Measurements from ENCODE around the gene FTL. TPM values are rescaled to one million over a fixed set of nuclear protein-coding genes. Genes with fewer than 3 reads are reported as not detected.

Gene FTL
- polyA plus RNA-seq, 2 of the 4 experiments (the other 2 are of a cell fraction), result 4,743 to 13,930 TPM

DNA sequence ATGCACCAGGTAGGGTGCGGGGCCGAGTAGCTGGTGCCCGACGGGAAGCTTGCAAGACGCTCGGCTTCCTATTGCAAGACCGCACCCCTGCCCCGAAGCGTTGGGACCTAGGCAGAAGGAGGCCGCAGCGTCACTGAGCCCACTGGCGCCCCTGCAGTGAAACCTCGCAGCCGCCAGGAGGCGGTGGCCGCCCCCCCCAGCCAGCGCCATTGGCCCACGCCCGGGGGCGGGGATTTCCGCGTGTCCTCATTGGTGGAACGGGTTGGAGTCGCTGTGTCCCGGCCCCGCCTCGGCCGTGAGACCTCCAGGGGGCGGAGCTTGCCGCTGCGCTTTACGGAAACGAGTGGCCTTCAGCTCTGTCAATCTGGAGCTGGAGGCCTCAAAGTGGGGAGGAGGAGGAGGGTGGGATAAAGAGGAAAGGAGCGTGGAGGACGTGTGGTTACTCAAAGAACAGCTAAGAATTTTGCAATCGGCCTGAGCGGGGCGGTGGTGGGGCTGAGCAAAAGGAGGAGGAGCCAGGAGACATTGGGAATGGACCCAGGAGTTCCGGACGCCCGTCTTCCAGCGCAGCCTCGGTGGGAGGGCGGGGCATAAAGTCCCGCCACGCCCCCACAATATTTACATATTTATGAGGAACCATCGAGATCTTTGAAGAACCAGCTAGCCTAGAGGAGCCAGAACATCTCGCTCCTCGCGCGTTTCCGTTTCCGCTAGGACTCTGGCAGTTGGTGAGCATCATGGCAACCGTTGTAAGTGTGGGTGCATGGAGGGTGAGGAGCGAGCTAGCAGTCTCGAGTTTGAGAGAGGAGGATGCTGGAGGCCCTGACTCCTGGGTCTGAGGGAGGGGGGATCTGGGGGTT lies 28.3 kb downstream of the FTL start, which contains the start of the genes GYS1 and RUVBL2 (continued):
- TF ChIP-seq, protein P1, sequence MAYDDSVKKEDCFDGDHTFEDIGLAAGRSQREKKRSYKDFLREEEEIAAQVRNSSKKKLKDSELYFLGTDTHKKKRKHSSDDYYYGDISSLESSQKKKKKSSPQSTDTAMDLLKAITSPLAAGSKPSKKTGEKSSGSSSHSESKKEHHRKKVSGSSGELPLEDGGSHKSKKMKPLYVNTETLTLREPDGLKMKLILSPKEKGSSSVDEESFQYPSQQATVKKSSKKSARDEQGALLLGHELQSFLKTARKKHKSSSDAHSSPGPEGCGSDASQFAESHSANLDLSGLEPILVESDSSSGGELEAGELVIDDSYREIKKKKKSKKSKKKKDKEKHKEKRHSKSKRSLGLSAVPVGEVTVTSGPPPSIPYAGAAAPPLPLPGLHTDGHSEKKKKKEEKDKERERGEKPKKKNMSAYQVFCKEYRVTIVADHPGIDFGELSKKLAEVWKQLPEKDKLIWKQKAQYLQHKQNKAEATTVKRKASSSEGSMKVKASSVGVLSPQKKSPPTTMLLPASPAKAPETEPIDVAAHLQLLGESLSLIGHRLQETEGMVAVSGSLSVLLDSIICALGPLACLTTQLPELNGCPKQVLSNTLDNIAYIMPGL (CRISPR knock-in tag; IDR thresholded peaks at IDR 0.05; ENCODE audit: borderline replicate concordance), result no peak
- peak in 1 of 2 experiments; percentile 49; a peak in 3 of 5 replicates for TF ChIP-seq JUN (IDR thresholded peaks at IDR 0.05)
- TF ChIP-seq, protein P2, sequence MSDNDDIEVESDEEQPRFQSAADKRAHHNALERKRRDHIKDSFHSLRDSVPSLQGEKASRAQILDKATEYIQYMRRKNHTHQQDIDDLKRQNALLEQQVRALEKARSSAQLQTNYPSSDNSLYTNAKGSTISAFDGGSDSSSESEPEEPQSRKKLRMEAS (IDR thresholded peaks at IDR 0.05), result peak; percentile 83
- TF ChIP-seq CHD2 (IDR thresholded peaks at IDR 0.05; ENCODE audit: low read length, partially characterized antibody), result peak; percentile 71
- no peak for TF ChIP-seq MAFK (IDR thresholded peaks at IDR 0.05; ENCODE audit: partially characterized antibody)
- TF ChIP-seq NFE2L2 (conservative IDR thresholded peaks at IDR 0.05; ENCODE audit: low read length), result no peak
- TF ChIP-seq, protein P3, sequence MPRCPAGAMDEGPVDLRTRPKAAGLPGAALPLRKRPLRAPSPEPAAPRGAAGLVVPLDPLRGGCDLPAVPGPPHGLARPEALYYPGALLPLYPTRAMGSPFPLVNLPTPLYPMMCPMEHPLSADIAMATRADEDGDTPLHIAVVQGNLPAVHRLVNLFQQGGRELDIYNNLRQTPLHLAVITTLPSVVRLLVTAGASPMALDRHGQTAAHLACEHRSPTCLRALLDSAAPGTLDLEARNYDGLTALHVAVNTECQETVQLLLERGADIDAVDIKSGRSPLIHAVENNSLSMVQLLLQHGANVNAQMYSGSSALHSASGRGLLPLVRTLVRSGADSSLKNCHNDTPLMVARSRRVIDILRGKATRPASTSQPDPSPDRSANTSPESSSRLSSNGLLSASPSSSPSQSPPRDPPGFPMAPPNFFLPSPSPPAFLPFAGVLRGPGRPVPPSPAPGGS (IDR thresholded peaks at IDR 0.05), result peak; percentile 56; the same call in 2 of the 3 replicates
- no peak for TF ChIP-seq NPAS2 (CRISPR knock-in tag; IDR thresholded peaks at IDR 0.05; ENCODE audit: borderline replicate concordance)
- TF ChIP-seq EHF (CRISPR knock-in tag; IDR thresholded peaks at IDR 0.05), result no peak
- TF ChIP-seq, protein P4, sequence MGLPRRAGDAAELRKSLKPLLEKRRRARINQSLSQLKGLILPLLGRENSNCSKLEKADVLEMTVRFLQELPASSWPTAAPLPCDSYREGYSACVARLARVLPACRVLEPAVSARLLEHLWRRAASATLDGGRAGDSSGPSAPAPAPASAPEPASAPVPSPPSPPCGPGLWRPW (IDR thresholded peaks at IDR 0.05), result no peak
- no peak for TF ChIP-seq HOXA7 (CRISPR knock-in tag; IDR thresholded peaks at IDR 0.05)
- TF ChIP-seq MAZ (IDR thresholded peaks at IDR 0.05; ENCODE audit: borderline replicate concordance, low read depth, low read length), result no peak
- TF ChIP-seq ESRRA (IDR thresholded peaks at IDR 0.05; ENCODE audit: borderline replicate concordance, low read length), result no peak
- TF ChIP-seq ZC3H11A (IDR thresholded peaks at IDR 0.05), result no peak
- 0 out of 2 replicates have a peak, but pooled peaks have one; percentile 21 for TF ChIP-seq MYC (IDR thresholded peaks at IDR 0.05; ENCODE audit: borderline replicate concordance, low read length)
- no peak for TF ChIP-seq CBX8 (IDR thresholded peaks at IDR 0.05)
- no peak for TF ChIP-seq TP53 (CRISPR knock-in tag; IDR thresholded peaks at IDR 0.05)
- peak; percentile 65; the same call in 2 of the 3 replicates for TF ChIP-seq SMC3 (IDR thresholded peaks at IDR 0.05)
- TF ChIP-seq POLR2A (IDR thresholded peaks at IDR 0.05; ENCODE audit: low read length), result peak; percentile 92
- peak in 1 of 2 experiments; percentile 39; a peak in 2 of 5 replicates for TF ChIP-seq RAD21 (conservative IDR thresholded peaks at IDR 0.05 in 1 of 2, IDR thresholded peaks at IDR 0.05 in 1 of 2)
- TF ChIP-seq, protein P5, sequence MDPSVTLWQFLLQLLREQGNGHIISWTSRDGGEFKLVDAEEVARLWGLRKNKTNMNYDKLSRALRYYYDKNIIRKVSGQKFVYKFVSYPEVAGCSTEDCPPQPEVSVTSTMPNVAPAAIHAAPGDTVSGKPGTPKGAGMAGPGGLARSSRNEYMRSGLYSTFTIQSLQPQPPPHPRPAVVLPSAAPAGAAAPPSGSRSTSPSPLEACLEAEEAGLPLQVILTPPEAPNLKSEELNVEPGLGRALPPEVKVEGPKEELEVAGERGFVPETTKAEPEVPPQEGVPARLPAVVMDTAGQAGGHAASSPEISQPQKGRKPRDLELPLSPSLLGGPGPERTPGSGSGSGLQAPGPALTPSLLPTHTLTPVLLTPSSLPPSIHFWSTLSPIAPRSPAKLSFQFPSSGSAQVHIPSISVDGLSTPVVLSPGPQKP (IDR thresholded peaks at IDR 0.05; ENCODE audit: low read depth, low read length), result no peak
- no peak for TF ChIP-seq RARB (CRISPR knock-in tag; IDR thresholded peaks at IDR 0.05)
- no peak for TF ChIP-seq HEYL (CRISPR knock-in tag; IDR thresholded peaks at IDR 0.05)
- no peak for TF ChIP-seq POLR2AphosphoS2 (conservative IDR thresholded peaks at IDR 0.05; ENCODE audit: low read length)
- TF ChIP-seq RCOR1 (IDR thresholded peaks at IDR 0.05; ENCODE audit: low read depth, low read length), result no peak
- no peak for TF ChIP-seq HDAC2 (IDR thresholded peaks at IDR 0.05)
- no peak for TF ChIP-seq BHLHE40 (IDR thresholded peaks at IDR 0.05; ENCODE audit: low read depth, low read length)
- TF ChIP-seq KDM5A (IDR thresholded peaks at IDR 0.05), result peak; percentile 85; the same call in 1 of the 2 replicates
- peak; percentile 68; the same call in 1 of the 2 replicates for TF ChIP-seq PHF8 (IDR thresholded peaks at IDR 0.05; ENCODE audit: borderline replicate concordance, low read depth)
- TF ChIP-seq, protein P6, sequence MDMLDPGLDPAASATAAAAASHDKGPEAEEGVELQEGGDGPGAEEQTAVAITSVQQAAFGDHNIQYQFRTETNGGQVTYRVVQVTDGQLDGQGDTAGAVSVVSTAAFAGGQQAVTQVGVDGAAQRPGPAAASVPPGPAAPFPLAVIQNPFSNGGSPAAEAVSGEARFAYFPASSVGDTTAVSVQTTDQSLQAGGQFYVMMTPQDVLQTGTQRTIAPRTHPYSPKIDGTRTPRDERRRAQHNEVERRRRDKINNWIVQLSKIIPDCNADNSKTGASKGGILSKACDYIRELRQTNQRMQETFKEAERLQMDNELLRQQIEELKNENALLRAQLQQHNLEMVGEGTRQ (IDR thresholded peaks at IDR 0.05), result no peak
- peak in 1 of 2 experiments; percentile 88; a peak in 2 of 4 replicates for TF ChIP-seq CEBPB (IDR thresholded peaks at IDR 0.05)
- TF ChIP-seq SREBF2 (IDR thresholded peaks at IDR 0.05), result no peak
- TF ChIP-seq EP300 (IDR thresholded peaks at IDR 0.05), result no peak
